PC-9 (cell line): ENCODE measurements around the gene GPD1L.

Experiments used
- CTCF ChIP-seq: fragments of 200-600 bp; sonication (generic); conservative IDR thresholded peaks from 2 replicates; pipeline ENCODE4 v1.6.1; 2017; ENCODE audit warnings: mixed run types, antibody characterized with exemption, mild to moderate bottlenecking, moderate library complexity
- EZH2 ChIP-seq: fragments of 200-600 bp; sonication (generic); IDR thresholded peaks from 2 replicates; pipeline ENCODE4 v1.8.0; 2017; ENCODE audit warnings: antibody characterized with exemption, low read depth

DNA sequence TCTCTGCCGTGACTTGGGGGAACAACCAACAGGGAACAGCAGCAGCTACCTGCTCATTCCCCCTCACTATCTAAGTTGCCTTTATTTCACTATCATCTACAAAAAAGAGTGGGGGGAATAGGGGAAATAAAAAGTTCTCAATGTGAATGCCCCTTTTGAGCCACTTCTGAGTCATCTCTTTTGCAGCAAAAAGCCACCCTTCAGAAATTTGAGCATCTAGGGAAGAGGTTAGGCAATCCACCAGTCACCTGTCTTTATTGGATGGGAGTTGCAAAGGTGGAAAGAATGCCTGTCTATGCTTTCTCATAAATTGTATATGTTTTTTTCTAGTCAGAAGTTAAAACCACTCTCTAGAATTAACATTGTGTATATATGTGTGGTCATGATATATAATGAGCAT is 41.1 kb downstream of the GPD1L start:
- TF ChIP-seq CTCF = no peak
- TF ChIP-seq EZH2 = no peak
